ENCODE measurements around the gene NBPF1.
"Not testable (repeated sequence)": the region's sequence is repeated elsewhere in the genome, so short reads cannot be mapped to it uniquely, and the experiment has no call there.

The NBPF1 gene

GRCh38 chr1:16631248-16632043 lies 18.1 kb upstream of the NBPF1 start:
- no peak for FAIRE-seq

GRCh38 chr1:16630661-16631247 lies 17.4 kb upstream of the NBPF1 start:
- FAIRE-seq (no peak), DNase-seq (ENCODE audit: insufficient read length, low spot score) (no peak)
- no peak for TF ChIP-seq POLR2A (IDR thresholded peaks at IDR 0.05; ENCODE audit: low read depth, low read length)

More at GRCh38 chr1:16631248-16632043, 18.1 kb upstream of the NBPF1 start:
- DNase-seq (ENCODE audit: insufficient read length, low spot score): no peak
- TF ChIP-seq POLR2A (IDR thresholded peaks at IDR 0.05; ENCODE audit: low read depth, low read length): no peak

- not testable (repeated sequence) for FAIRE-seq; DNase-seq (ENCODE audit: insufficient read length, low spot score)
These were observed 16.7 kb upstream of the NBPF1 start for GRCh38 chr1:16629916-16630530.

- no peak for DNase-seq (ENCODE audit: insufficient read length, low spot score)
- TF ChIP-seq POLR2A (IDR thresholded peaks at IDR 0.05; ENCODE audit: low read depth, low read length): no peak
- no peak for FAIRE-seq
These were observed 15.2 kb upstream of the NBPF1 start for GRCh38 chr1:16628361-16629111.

GRCh38 chr1:16626409-16626983 lies 13.1 kb upstream of the NBPF1 start:
- not testable (repeated sequence) for FAIRE-seq

GRCh38 chr1:16625497-16626408 lies 12.4 kb upstream of the NBPF1 start:
- FAIRE-seq: no peak
- no peak for TF ChIP-seq POLR2A (IDR thresholded peaks at IDR 0.05; ENCODE audit: low read depth, low read length)

More at GRCh38 chr1:16626409-16626983, 13.1 kb upstream of the NBPF1 start:
- DNase-seq (ENCODE audit: insufficient read length, low spot score): not testable (repeated sequence)

GRCh38 chr1:16623812-16624719 lies 10.7 kb upstream of the NBPF1 start:
- FAIRE-seq; DNase-seq (ENCODE audit: insufficient read length, low spot score): not testable (repeated sequence)

More at GRCh38 chr1:16625497-16626408, 12.4 kb upstream of the NBPF1 start:
- DNase-seq (ENCODE audit: insufficient read length, low spot score): no peak

- DNase-seq (ENCODE audit: insufficient read length, low spot score): peak; percentile 79
- FAIRE-seq: peak; percentile 78
These were observed 10.0 kb upstream of the NBPF1 start for GRCh38 chr1:16623337-16623736.

- FAIRE-seq; DNase-seq (ENCODE audit: insufficient read length, low spot score): not testable (repeated sequence)
These were observed 8.4 kb upstream of the NBPF1 start for GRCh38 chr1:16621681-16622315.

GRCh38 chr1:16621300-16621658 lies 7.9 kb upstream of the NBPF1 start:
- DNase-seq (ENCODE audit: insufficient read length, low spot score) (no peak), FAIRE-seq (no peak)
- TF ChIP-seq POLR2A (IDR thresholded peaks at IDR 0.05; ENCODE audit: low read depth, low read length): no peak

- FAIRE-seq; DNase-seq (ENCODE audit: insufficient read length, low spot score): not testable (repeated sequence)
These were observed 6.6 kb upstream of the NBPF1 start for GRCh38 chr1:16619803-16620501.
